T-helper 2 cell treated with Interferon-gamma antibody and Interleukin-4, amounts not matched to agents 5 μg/mL and 100 μg/mL, for 36 hours (primary cell): Measurements from ENCODE around the gene MEIOSIN.
"Not testable (repeated sequence)": the region's sequence is repeated elsewhere in the genome, so short reads cannot be mapped to it uniquely, and the experiment has no call there.

ENCODE experiments used
- DNase-seq: peaks from one replicate; pipeline ENCODE4 v3.0.0; 2021; ENCODE audit warnings: low spot score
- H3K27ac Mint-ChIP-seq: one replicate; pipeline ENCODE4 v1.8.0; 2021; ENCODE audit warnings: mild to moderate bottlenecking, mixed read lengths
- H3K27me3 Mint-ChIP-seq: one replicate; pipeline ENCODE4 v1.8.0; 2021; ENCODE audit warnings: low read depth, mixed read lengths
- H3K36me3 Mint-ChIP-seq: one replicate; pipeline ENCODE4 v1.8.0; 2021; ENCODE audit warnings: low read depth, mixed read lengths
- H3K4me1 Mint-ChIP-seq: one replicate; pipeline ENCODE4 v1.8.0; 2021; ENCODE audit warnings: low read depth, mixed read lengths
- H3K4me3 Mint-ChIP-seq: one replicate; pipeline ENCODE4 v1.8.0; 2022; ENCODE audit warnings: mild to moderate bottlenecking, moderate library complexity, mixed read lengths
- H3K9me3 Mint-ChIP-seq: one replicate; pipeline ENCODE4 v1.8.0; 2021; ENCODE audit warnings: mixed read lengths

The MEIOSIN gene, protein sequence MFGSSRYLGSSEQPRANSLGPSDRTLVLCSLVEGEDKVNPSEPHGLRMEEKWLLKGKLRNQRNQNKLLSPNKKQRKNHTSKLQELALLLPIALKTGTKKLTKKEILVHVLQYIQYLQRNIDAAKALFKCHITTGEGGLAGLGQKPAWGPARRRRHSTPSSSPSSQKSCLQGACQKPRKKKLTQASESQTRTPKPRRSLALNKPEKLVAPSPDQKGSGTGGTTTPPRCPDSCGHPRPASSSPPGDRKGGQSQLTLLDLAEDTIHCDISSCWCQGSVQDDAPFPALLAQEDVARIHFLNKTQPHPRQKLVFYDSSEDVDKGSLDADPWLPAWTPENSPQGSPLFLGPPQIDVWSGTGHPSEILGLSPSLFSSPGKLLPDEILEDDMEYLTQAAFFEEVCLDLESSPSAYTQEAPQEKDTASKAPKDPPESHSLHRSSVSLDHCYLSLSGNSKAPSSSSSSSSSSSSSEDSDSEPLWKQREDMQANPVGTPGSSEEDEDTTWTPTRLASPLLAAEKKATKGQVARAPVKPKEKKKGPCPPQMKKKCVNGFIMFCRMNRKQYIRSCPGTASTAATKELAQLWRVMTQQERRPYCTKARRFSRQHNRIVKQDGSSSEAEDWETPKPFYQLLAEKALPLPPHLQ

GRCh38 chr19:45733160-45733810 lies at the start of gene MEIOSIN:
TSS of gene MEIOSIN (plus strand) at chr19:45733439. CDS start at chr19:45735377, 1,938 bp downstream.
- no peak for DNase-seq
- no peaks in the 10 kb centered on the region for H3K36me3 Mint-ChIP-seq
- peaks cover 3% of the 10 kb centered on the region for H3K27me3 Mint-ChIP-seq
- H3K4me3 Mint-ChIP-seq: no peak within 1 kb of the TSS
- H3K4me1 Mint-ChIP-seq: peaks cover 10% of the 10 kb centered on the region
- H3K9me3 Mint-ChIP-seq: no peaks in the 10 kb centered on the region
- no peak within 1 kb of the TSS for H3K27ac Mint-ChIP-seq

GRCh38 chr19:45685045-45685444 lies 48.2 kb upstream of the MEIOSIN start:
- Mint-ChIP-seq H3K4me1 (peaks cover 12% of the 10 kb centered on the region), H3K36me3 (peaks cover 41% of the 10 kb centered on the region)
- not testable (repeated sequence) for H3K27ac Mint-ChIP-seq, H3K4me3 Mint-ChIP-seq, H3K9me3 Mint-ChIP-seq, H3K27me3 Mint-ChIP-seq, DNase-seq

DNA sequence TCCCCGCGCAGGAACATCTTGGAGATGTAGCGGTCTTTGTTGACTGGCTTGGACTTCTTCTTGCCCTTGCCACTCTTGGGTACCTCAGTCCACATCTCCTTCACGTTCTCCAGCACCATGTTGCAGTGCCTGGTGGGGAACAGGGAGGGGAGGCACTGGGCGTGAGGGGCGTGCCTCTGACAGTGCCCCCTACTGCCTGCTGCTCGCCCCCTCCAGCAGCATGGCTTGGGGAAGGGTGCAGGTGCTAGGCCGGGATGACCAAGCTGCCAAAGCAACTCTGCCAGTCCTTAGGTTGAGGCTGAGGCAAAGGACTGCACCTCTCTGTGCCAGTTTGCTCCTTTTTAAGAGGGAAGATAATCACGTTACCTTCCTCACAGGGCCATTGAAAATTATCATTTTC lies 45.6 kb upstream of the MEIOSIN start:
- peaks cover 15% of the 10 kb centered on the region for H3K4me1 Mint-ChIP-seq
- H3K27ac Mint-ChIP-seq: no peak overlapping the region
- H3K36me3 Mint-ChIP-seq: peaks cover 48% of the 10 kb centered on the region
- H3K9me3 Mint-ChIP-seq: no peaks in the 10 kb centered on the region
- H3K4me3 Mint-ChIP-seq: no peak overlapping the region
- H3K27me3 Mint-ChIP-seq: no peaks in the 10 kb centered on the region
- no peak for DNase-seq

DNA sequence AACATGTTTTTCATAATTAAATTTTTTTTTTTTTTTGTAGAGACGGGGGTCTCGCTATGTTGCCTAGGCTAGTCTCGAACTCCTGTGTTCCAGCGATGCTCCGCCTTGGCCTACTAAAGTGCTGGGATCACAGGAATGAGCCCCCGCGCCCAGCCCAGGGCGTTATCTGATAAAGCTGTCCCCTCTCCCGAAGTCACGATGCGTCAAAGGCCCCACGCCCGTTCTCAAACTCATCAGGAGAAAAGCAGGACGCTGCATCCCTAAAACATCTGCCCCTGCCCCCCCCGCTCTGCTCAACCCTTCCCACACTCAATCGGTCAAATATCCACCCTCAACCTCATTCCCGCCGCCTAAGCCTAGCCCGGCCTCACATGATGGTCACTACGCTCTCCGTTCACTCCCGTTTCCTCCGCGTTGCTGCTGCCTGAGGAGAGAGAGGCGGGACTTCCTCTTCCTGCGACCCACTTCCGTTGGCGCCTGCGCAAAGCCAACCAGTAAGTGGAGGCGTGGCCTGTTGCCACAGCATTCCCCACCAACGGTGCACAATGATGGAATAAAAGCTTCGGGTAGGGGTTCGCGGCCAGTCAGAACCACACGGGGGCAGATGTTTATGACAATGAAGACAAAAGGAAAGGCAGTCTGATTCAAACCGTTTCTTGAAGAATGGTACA lies 41.6 kb upstream of the MEIOSIN start, which contains the start of gene SNRPD2:
SNRPD2 (minus strand) TSS at position 438 of the 671 bp plus-strand sequence; CDS start at position 373, 65 bp downstream.
- Mint-ChIP-seq H3K9me3 (no peaks in the 10 kb centered on the region), H3K4me1 (peaks cover 18% of the 10 kb centered on the region), H3K36me3 (peaks cover 34% of the 10 kb centered on the region), H3K27me3 (no peaks in the 10 kb centered on the region), H3K27ac (peak within 1 kb of the TSS; percentile 99), H3K4me3 (peak within 1 kb of the TSS; percentile 94)
- DNase-seq: peak; percentile 94

GRCh38 chr19:45692187-45693105 lies 40.8 kb upstream of the MEIOSIN start, which contains the start of gene QPCTL:
TSS of gene QPCTL (plus strand) at chr19:45692666. CDS start at chr19:45692704, 38 bp downstream.
- peaks cover 19% of the 10 kb centered on the region for H3K4me1 Mint-ChIP-seq
- DNase-seq: peak; percentile 97
- H3K4me3 Mint-ChIP-seq: peak within 1 kb of the TSS; percentile 94
- H3K9me3 Mint-ChIP-seq: no peaks in the 10 kb centered on the region
- H3K36me3 Mint-ChIP-seq: peaks cover 29% of the 10 kb centered on the region
- H3K27ac Mint-ChIP-seq: peak within 1 kb of the TSS; percentile 99
- H3K27me3 Mint-ChIP-seq: no peaks in the 10 kb centered on the region

DNA sequence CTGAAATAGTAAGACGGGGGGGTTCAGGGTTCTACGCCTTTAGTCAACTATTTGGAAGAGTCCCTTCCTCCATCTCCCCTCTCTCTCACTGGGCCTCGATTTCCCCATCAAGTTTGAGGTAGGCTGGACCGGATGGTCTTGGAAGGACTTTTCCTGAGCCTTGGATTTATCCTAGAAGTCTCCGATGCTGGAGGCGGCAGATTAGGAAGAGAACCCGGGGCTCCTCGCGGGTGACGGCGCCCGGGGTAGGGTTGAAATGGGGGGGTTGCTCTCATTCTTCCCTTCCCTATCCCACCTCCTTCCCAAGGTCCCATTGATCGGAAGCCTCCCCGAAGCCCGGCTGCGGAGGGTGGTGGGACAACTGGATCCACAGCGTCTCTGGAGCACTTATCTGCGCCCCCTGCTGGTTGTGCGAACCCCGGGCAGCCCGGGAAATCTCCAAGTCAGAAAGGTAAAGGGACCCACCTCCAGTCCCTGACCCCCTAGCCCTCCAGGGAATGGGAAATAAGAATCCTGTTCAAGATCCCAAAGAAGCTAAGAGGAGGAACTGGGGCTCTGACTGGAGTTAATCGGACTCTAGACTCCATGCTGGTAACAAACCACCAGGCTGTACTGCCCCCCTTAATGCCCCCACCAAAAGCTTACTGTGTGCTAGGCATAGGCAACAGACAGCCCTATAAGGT lies 40.0 kb upstream of the MEIOSIN start:
- H3K36me3 Mint-ChIP-seq: peaks cover 28% of the 10 kb centered on the region
- DNase-seq: peak; percentile 73

GRCh38 chr19:45701676-45702075 lies 31.6 kb upstream of the MEIOSIN start:
- H3K27me3 Mint-ChIP-seq: no peaks in the 10 kb centered on the region
- H3K4me3 Mint-ChIP-seq: no peak overlapping the region
- no peak overlapping the region for H3K27ac Mint-ChIP-seq
- DNase-seq: no peak
- H3K9me3 Mint-ChIP-seq: no peaks in the 10 kb centered on the region
- H3K4me1 Mint-ChIP-seq: peaks cover 2% of the 10 kb centered on the region
- peaks cover 15% of the 10 kb centered on the region for H3K36me3 Mint-ChIP-seq

More for the DNA sequence above, 40.0 kb upstream of the MEIOSIN start:
- H3K27me3 Mint-ChIP-seq: no peaks in the 10 kb centered on the region
- no peaks in the 10 kb centered on the region for H3K9me3 Mint-ChIP-seq
- H3K4me1 Mint-ChIP-seq: peaks cover 20% of the 10 kb centered on the region
- peak overlapping the region; percentile 99 for H3K27ac Mint-ChIP-seq
- peak overlapping the region; percentile 94 for H3K4me3 Mint-ChIP-seq

- H3K4me3 Mint-ChIP-seq: no peak overlapping the region
- peaks cover 17% of the 10 kb centered on the region for H3K36me3 Mint-ChIP-seq
- peaks cover 1% of the 10 kb centered on the region for H3K4me1 Mint-ChIP-seq
- no peaks in the 10 kb centered on the region for H3K9me3 Mint-ChIP-seq
- no peak overlapping the region for H3K27ac Mint-ChIP-seq
- DNase-seq: no peak
- no peaks in the 10 kb centered on the region for H3K27me3 Mint-ChIP-seq
These were observed 28.1 kb upstream of the MEIOSIN start for GRCh38 chr19:45705115-45705514.

GRCh38 chr19:45705710-45706415 lies 27.4 kb upstream of the MEIOSIN start:
- Mint-ChIP-seq H3K36me3 (peaks cover 23% of the 10 kb centered on the region), H3K4me1 (peaks cover 4% of the 10 kb centered on the region), H3K4me3 (no peak overlapping the region), H3K27me3 (no peaks in the 10 kb centered on the region), H3K9me3 (no peaks in the 10 kb centered on the region), H3K27ac (no peak overlapping the region)
- DNase-seq: no peak

GRCh38 chr19:45710356-45711130 lies 22.7 kb upstream of the MEIOSIN start:
- Mint-ChIP-seq H3K9me3 (no peaks in the 10 kb centered on the region), H3K36me3 (peaks cover 18% of the 10 kb centered on the region), H3K4me1 (peaks cover 9% of the 10 kb centered on the region), H3K27me3 (no peaks in the 10 kb centered on the region), H3K4me3 (no peak overlapping the region), H3K27ac (no peak overlapping the region)
- DNase-seq: no peak

- no peaks in the 10 kb centered on the region for H3K9me3 Mint-ChIP-seq
- no peak overlapping the region for H3K4me3 Mint-ChIP-seq
- H3K27ac Mint-ChIP-seq: no peak overlapping the region
- peaks cover 21% of the 10 kb centered on the region for H3K36me3 Mint-ChIP-seq
- peaks cover 20% of the 10 kb centered on the region for H3K4me1 Mint-ChIP-seq
- no peak for DNase-seq
- no peaks in the 10 kb centered on the region for H3K27me3 Mint-ChIP-seq
These were observed 21.2 kb upstream of the MEIOSIN start for GRCh38 chr19:45711851-45712698.
